ENCODE data around the gene FARP1.

Gene FARP1, protein sequence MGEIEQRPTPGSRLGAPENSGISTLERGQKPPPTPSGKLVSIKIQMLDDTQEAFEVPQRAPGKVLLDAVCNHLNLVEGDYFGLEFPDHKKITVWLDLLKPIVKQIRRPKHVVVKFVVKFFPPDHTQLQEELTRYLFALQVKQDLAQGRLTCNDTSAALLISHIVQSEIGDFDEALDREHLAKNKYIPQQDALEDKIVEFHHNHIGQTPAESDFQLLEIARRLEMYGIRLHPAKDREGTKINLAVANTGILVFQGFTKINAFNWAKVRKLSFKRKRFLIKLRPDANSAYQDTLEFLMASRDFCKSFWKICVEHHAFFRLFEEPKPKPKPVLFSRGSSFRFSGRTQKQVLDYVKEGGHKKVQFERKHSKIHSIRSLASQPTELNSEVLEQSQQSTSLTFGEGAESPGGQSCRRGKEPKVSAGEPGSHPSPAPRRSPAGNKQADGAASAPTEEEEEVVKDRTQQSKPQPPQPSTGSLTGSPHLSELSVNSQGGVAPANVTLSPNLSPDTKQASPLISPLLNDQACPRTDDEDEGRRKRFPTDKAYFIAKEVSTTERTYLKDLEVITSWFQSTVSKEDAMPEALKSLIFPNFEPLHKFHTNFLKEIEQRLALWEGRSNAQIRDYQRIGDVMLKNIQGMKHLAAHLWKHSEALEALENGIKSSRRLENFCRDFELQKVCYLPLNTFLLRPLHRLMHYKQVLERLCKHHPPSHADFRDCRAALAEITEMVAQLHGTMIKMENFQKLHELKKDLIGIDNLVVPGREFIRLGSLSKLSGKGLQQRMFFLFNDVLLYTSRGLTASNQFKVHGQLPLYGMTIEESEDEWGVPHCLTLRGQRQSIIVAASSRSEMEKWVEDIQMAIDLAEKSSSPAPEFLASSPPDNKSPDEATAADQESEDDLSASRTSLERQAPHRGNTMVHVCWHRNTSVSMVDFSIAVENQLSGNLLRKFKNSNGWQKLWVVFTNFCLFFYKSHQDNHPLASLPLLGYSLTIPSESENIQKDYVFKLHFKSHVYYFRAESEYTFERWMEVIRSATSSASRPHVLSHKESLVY

DNA sequence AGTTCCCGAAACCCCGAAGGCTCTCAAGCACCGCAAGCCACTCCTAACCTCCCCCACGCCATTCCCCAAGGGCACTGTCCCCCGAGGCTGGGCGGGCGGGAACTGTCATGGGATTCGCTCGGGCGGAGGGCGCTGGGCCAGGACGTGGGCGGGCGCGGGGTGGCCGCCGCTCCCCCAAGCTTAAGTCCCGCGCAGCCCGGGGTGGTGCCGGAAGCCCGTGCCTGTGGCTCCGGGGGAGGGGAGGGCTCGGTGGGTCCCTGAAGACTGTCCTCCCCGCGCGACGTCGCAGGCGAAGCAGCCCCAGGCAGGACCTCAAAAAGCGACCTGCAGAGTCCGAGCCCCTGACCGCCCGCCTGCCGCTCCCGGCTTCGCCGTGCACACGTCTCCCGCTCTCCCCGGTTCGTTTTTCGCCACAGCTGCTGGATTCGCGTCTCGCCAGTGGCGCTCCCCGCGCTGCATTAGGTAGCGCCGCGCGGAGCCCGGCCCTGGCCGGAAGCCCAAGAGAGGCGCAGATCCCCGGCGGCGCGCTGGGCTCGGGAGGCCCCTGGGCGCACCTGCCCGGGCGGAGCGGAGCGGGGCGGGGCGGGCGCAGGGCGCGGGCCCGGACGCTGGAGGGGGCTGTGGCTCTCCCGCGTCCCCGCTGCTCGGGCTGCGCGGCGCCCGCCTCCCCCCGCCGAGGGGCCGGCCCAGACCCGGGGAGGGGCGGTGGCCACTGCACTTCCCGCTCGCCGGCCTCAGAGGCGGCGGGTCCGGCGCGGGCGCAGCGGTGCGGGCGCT is at the start of gene FARP1:
TSS of gene FARP1 (plus strand) at position 715 of the 777 bp plus-strand sequence. CDS start 70,149 bp downstream, outside the sequence.
- DNase-seq: peak; percentile 73

DNA sequence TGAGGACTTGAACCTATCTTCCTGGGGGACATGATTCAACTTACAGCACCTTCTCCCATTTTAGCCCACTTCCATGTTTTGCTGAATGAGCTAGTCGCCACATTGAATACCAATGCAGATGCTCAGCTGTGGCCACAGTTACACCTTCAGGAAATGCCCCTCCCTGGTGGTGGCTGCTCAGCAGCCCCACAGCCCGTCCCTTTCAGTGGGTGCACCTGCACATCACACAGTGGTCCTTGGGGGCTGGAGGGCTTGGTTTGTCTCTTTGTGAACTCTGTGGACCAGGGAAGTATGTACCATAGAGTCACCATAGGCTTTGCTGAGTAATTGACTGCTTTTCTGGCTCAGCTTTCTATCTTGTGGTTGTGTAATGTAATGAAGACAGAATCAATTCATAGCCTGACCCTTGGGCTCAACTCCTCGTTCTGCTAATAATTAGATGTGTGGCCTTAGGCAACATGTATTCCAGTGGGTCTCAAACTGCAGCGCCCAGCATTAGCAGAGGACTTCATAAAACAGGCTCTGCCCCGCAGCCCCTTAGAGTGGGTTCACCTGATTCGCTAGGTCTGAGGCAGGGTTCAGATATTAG is 48.1 kb upstream of the FARP1 start:
- DNase-seq: no peak

DNA sequence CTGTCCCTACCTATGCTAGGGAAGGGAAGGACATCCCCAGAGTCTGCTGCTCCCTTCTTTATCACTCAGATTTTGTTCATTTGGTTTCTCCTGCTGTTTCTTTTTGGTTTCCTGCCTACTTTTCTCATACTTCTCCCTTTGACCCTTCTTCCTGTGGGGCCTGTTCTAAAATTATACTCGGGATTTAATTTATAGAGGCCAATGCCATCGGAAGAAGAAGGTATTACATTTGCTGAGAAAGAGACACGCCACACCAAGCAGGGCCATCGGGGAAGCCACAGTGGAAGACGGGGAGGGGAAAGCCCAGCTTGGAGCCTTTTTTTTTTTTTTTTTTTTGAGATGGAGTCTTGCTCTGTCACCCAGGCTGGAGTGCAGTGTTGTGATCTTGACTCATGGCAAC is 46.8 kb upstream of the FARP1 start:
- DNase-seq: no peak

DNA sequence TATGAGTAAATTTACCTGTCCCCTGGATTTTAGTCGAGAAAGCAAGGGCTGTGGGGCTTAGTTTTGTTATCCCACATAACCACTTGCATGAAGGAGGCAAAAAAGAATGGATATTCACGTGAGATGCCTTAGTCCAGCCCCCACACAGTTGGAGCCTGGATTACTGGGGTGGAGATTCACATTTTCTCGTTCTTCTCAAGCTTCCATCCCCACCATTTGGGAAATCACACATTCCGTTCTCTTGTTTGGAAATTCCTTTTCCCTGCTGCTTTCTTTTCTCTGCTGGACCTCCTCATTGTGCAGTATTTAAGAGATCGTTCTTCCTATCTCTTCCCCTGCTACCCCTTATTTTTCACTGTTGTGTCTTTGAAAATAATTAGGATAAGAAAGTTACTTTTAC is 45.1 kb upstream of the FARP1 start:
- DNase-seq: no peak

DNA sequence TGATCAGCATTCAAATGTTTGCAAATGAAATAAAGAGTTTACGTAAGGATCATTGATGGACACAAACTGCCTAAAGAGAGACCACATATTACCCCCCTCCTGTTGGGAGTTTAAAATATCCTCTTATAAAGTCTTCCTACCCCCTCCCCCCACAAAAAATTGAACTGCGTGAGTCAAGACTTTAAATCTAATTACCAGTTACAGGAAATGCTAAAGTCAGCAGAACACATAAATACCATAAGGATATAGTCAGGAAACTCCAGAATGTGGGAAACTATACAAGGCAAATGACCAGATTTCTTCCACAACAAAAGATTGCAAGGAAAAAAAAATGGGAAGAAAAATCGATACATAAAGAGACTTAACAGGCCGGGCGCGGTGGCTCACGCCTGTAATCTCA is 44.4 kb upstream of the FARP1 start:
- no peak for DNase-seq

DNA sequence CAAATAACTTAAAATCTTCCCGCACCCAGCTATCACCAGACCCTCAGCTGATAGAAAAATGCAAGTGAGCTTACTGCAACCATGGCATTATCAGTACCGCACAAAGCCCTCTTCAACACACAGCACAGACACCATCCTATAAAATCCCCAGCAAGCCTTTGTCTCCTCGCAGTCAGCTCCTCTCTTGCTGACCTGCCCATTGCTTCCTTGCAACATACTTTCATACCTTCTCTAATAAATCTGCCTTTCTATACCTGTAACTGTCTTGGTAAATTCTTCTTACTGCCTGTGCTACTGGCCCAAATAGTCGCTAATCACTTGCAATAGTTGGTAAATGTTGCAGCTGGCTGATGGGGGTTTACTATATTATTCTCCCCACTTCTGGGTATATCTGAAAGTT is 43.3 kb upstream of the FARP1 start:
- DNase-seq: no peak

DNA sequence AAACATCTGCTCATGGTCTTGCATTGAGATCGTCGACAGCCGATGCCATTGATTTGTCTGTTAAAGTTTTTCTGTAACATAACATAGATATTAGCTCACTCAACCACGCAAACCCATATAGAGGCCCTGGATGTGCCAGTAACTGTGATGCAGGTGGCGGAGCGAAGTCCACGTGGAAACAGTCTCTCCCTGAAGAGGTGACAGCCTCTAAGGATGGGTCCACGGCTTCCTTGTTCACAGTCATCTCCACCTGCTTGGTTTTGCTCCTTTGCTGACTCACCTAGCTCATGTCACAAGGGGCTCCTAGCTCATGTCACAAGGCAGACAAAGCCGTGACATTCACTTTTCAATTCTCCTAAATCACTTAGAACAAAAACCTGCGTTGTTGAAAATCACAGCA is 42.4 kb upstream of the FARP1 start:
- no peak for DNase-seq

DNA sequence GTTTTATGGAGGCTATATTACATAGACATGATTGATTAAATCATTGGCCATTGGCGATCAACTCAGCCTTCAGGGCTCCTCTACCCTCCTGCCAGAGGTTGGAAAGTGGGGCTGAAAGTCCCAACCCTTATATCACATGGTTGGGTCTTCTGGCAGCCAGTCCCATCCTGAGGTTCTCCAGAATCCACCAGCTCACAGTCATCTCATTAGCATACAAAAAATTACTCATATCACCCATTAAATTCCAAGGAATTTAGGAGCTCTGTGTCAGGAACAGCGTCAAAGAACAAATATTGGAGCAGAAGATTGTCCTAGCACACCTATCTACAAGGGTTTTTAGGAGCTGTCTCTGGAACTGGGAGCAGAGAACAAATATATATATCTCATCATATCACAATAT is 39.4 kb upstream of the FARP1 start:
- DNase-seq: no peak

DNA sequence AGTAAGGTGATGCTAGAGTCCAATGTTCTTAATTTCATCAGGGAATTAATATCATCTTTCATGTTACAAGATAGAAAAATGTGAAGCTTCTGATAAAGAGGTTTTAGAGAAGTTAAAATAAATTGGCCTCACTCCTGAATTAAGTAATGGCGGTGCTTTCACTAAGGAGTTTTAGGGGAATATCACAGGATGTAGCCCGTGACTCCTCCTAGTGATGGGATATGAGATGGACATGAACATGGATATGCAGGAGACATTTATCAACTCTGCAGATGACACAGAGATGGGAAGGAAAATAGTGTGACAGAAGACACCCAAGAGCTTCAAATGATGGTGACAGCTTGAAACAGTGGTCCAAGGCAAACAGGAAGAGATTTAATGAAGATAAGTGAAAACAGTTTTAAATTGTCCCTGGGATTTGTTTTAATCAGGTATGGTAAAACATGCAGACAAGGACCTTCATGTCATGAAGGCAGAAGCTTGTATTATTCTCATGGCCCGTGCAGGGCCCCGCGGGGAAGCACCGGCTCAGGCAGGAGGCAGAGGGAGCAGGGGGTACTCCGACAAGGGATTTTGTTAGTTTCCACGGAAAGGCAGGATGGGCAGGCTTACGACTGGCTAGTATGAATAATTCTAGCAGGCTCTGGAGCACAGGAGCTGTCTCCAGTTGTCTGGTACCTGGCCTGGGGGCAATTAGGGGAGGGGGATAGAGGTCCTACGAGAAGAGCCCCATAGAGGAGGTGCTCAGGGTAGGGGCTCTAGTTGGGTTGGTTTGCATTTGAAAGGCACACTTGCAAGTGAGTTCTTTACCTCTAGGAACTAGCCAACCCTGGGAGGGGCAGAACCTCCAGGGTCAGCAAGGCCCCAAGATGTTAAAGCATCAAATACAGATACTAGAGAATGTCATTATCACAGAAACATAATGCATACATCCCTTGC is 38.7 kb upstream of the FARP1 start:
- no peak for DNase-seq

DNA sequence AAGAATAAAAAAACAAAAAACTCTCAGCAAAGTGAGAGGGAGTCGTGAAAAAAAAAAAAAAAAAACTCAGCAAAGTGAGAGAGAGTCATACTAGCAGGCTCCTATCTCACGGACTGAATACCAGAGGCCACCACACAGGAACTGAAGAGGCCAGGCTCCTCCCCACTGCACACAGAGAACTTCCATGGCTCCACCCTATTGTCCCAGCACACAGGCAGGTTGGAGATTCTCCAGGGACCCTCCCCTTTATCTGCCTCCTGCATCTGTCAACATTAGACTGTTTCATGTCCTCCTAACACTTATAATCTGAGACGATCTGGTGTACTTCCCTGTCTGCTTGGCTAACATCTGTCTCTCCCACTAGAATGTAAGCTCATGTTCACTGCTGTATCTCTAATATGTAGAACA is 37.0 kb upstream of the FARP1 start:
- no peak for DNase-seq

DNA sequence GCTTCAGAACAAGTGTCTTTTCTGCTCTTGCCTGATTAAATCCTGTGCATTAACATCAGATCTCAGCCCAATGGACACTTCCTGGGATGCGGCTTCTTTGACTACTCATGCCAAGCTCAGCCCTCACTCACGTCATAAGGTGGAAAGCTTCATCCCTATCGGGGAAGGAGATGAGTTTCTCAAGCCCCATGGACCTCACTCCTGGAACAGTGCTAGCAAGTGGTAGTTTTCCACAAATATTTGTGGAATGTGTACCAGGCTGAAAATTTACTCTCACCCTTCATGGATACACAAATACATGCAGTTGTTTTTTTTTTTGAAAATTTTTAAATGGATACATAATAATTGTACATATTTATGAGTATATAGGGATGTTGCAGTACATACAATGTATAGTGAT is 34.6 kb upstream of the FARP1 start:
- no peak for DNase-seq

DNA sequence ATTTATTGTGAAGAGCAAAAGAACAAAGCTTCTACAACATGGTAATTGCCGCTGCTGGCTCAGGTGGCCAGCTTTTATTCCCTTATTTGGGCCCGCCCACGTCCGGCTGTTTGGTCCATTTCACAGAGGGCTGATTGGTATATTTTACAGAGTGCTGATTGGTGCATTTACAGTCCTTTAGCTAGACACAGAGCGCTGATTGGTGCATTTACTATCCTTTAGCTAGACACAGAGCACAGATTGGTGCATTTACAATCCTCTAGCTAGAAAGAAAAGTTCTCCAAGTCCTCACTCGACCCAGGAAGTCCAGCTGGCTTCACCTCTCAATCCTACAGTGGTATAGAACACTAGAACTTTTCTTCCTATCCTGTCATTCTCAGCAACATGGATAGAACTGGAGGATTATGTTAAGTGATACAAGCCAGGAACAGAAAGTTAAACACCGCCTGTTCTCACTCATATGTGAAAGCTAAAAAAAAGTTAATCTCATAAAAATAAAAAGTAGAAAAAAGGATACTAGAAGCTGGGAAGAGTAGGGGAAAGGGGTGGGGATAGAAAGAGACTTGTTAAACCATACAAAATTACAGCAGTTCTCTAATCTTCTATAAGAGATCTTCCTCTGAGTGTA is 33.6 kb upstream of the FARP1 start:
- DNase-seq: no peak

DNA sequence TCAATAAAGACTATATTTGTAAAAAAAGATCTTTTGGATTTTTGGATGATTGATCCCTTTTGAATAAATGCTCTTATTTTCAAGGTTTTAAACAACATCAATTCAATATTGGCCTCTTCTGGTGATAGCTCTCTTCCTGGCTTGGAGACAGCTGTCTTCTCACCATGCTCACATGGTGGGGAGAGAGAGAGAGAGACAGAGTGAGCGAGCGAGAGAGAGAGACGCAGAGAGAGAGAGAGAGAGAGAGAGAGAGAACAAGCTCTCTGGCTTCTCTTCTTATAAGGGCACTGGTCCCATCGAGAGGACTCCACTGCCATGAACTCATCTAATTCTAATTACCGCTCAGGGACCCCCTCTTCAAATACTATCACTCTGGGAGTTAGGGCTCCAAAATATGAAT is 32.1 kb upstream of the FARP1 start:
- no peak for DNase-seq

DNA sequence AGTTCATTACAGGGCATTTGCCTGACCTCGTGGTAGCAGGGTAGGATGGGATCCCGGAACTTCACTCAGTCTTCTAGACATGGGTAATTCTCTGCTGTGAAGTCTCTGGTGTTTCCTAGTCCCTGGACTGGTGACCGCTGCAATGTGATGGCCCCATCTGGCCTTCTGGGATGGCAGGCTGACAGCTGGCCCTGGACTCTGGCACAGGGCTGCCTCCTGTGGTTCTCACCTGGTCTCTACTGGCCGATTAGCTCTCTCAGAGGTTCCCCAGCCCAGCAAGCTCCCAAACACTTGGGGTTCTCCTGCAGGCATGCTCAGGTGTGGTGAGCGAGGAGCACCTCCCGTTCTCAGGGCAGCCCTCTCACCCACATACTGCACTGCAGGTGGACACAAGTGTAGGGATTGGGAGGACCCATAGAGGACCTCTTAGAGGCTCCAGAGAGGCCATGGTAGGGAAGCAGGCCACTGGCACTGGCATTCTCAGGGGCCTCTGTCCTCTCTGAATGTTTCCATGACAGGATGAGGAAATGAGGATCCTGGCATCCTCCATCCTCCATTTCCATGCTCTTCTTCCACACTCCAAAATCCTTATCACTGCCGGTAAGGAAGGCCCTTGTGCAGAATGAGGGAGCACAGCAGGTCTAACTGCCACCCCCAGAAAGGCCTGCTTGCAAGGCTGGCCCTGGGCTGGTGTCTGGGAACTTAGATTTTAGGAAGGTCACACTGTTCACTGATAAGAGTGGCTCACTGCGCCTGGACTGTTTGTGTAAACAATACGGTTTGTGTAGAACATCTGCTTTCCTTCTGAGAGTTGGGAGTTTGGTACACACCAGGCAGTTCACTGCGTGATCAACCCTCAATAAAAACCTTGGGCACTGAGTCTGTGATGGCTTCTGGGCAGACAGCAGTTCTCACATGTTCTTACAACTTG is 31.5 kb upstream of the FARP1 start:
- no peak for DNase-seq

DNA sequence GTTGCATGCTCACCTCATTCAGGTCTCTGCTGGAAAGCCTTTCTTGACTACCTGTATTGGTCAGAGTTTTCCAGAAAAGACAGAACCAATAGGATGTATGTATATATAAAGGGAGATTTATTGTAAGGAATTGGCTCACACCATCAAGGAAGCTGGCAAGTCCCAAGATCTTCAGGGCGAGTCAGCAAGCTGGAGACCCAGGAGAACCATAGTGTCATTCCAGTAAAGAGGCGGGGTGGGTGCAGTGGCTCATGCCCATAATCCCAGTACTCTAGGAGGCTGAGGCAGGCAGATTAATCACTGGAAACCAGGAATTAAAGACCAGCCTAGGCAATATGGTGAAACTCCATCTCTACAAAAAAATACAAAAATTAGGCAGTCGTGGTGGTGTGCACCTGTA is 30.4 kb upstream of the FARP1 start:
- DNase-seq: no peak

DNA sequence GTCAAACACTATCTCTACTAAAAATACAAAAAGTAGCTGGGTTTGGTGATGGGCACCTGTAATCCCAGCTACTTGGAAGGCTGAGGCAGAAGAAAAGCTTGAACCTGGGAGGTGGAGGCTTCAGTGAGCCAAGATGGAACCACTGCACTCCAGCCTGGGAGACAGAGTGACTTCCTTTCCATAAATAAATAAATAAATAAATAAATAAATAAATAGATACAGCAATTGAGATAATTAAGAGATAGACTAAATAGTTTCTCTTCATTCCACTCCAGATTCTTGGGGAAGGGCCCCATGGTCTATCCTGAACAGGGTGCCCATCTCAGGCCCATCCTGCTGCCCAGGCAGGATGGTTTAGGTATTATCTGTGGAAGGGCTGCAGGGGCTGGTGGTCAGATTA is 24.0 kb upstream of the FARP1 start:
- DNase-seq: no peak

DNA sequence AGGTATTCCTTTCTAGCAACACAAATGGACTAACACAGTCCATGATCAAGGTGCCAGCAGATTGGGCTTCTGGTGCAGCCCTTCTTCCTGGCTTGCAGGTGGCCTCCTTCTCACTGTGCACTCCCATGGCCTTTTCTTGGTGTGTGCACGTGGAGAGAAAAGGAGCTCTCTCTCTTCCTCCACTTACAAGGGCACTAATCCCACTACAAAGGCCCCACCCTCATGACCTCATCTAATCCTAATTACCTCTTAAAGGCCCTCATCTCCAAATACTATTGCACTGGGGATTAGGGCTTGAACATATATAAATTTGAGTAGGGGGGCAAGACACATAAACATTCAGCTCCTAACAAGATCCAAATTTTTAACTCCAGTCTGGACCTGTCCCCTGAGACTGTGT is 19.7 kb upstream of the FARP1 start:
- no peak for DNase-seq

DNA sequence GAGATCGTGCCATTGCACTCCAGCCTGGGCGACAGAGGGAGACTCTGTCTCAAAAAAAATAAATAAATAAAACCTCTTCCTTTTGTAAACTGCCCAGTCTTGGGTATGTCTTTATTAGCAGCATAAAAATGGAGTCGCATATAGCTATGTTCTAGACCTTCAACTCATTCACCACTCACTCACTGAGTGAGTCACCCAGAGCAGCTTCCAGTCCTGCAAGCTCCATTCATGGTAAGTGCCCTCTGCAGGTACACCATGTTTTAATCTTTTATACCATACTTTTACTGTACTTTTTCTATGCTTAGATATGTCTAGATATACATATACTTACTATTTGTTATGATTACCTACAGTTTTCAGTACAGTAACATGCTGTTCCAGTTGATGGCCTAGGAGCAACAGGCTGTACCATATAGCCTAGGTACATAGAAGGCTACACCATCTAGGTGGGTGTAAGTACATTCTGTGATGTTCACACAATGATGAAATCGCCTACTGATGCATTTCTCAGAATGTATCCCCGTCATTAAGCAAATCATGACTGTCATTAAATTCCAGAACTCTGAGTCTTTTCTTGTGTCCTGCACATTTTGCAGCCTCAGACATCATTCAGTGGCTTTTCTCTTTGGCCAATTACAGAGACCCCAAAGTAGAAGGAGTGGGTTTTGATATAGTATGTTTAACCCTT is 13.7 kb upstream of the FARP1 start:
- no peak for DNase-seq

DNA sequence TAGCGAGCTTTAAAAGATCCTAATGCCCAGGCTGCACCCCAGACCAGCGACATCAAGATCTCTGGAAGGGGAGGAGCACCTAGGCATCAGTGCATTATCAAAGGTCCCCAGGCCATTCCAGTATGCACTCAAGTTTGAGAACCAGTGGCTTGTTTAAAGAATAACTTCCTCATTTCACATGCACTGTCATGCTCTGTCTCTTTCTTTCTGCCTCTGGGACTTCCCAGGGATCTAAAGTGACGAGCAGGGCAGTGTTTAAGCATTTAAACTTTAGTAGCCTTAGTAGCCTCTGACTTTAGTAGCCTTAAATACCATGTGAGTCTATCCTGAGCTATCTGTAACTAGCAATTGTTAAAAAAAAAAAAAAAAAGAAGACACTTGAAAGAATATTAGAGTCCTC is 8.9 kb upstream of the FARP1 start:
- peak; percentile 6 for DNase-seq

Measured in activated CD8-positive, alpha-beta memory T cell treated with anti-CD3 and anti-CD28 coated beads, Interleukin-2, amount 50 U/mL, for 48 hours (primary cell).